C4-2B (cell line): ENCODE data around the gene U2SURP.
"Not testable (repeated sequence)": the region's sequence is repeated elsewhere in the genome, so short reads cannot be mapped to it uniquely, and the experiment has no call there.

Source experiments
- H3K27ac ChIP-seq: fragments of 450-650 bp; 2 replicates; pipeline ENCODE4 v1.5.1; 2017
- CTCF ChIP-seq: fragments of 450-650 bp; conservative IDR thresholded peaks from 2 replicates; pipeline ENCODE4 v1.5.1; 2017; ENCODE audit warnings: mild to moderate bottlenecking
- ZFX ChIP-seq: fragments of 450-650 bp; IDR thresholded peaks from 2 replicates; pipeline ENCODE4 v1.6.1; 2017

Gene U2SURP

DNA sequence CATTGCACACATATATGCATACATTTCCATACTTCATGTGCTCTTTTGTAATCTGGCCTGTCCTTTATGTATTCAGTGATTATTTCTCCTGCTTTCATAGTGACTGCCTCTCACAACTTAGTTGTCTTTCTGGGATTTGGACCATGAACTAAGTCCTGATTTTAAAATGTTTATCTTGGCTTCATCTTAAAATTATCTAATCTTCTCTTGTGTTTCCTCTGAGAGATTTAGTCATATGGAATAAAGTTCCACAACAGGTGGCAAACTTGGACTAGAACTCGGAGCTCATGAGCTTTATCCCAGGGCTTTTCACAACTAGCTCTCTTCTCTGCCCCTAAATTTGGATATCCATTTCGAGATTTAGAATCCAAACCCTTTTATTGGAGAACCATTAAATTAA, 44.3 kb downstream of the U2SURP start:
- no peak for TF ChIP-seq ZFX
- no peak overlapping the region for H3K27ac ChIP-seq

- H3K27ac ChIP-seq: not testable (repeated sequence)
Measured at GRCh38 chr3:143046075-143046474, 44.7 kb downstream of the U2SURP start.

DNA sequence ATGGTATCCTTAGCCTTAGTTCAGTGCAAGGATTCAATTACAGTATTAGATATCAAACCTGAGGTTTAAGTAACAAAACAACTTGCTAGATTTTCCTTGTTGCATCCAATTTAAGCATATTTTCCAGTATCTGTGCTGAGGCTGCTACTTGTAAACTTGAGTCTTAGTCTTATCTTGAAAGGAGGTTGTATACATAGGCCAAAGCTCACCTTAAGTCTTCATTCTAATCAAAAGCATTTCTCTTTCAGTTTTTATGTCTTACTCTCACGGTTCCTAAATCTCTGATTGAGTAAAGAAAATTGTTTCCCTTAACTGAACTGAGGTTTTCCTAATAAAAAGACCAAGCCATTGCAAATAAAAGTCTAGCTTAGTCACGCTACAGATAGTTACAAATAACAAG, 52.6 kb downstream of the U2SURP start:
- TF ChIP-seq CTCF: no peak
- TF ChIP-seq ZFX: no peak
- no peak overlapping the region for H3K27ac ChIP-seq

DNA sequence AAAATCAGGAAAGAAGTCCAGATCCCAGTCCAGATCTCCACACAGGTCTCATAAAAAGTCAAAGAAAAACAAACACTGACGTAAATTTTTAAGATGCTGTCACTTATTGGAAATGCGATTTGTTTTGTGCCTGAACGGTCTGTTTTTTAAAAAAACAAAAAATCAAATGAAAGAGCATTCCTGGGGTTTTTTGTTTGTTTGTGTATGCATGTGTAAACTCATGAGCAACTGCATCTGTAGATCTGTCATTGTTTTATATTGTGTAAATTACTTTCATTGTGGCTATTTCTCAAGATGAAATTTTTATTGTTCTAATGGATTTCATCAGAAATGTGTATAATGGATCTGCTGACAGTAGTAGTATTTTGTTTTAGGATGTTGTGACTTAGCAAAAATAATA, 55.0 kb downstream of the U2SURP start:
- TF ChIP-seq CTCF: no peak
- no peak for TF ChIP-seq ZFX
- no peak overlapping the region for H3K27ac ChIP-seq

DNA sequence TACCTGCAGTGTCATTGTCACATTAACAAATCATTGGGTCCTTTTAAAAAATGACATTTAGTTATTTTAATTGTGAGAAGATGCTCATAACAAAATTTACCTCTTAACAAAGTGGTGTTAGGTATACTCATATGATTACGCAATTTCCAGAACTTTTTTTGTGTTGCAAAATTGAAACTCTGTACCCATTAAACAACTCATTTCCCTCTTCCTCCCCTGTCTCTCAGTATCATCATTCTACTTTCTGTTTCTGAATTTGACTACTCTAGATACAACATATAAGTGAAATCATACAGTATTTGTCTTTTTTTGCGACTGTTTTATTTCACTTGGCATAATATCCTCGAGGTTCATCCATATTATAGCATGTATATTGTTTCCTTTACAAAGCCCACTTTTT, 59.5 kb downstream of the U2SURP start:
- no peak overlapping the region for H3K27ac ChIP-seq
- no peak for TF ChIP-seq ZFX
- no peak for TF ChIP-seq CTCF

DNA sequence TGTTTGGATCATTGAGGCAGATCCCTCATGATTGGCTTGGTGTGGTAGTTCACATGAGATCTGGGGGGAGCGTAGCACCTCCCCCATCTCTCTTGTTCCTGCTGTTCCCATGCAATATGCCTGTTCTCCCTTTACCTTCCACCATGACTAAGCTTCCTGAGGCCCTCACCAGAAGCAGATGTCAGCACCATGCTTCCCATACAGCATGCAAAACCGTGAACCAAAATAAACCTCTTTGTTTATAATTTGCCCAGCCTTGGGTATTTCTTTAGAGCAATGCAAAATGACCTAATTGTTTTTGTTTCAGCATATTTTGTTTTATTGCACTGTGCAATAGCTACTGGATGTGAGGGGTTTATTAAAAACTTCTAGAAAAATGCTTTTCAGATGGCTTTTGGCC, 61.6 kb downstream of the U2SURP start:
- TF ChIP-seq ZFX (no peak), CTCF (no peak)
- no peak overlapping the region for H3K27ac ChIP-seq

GRCh38 chr3:143064777-143065176, 63.4 kb downstream of the U2SURP start:
- H3K27ac ChIP-seq: no peak overlapping the region
- TF ChIP-seq ZFX (no peak), CTCF (no peak)

GRCh38 chr3:143065364-143065763, 64.0 kb downstream of the U2SURP start:
- no peak for TF ChIP-seq CTCF
- no peak for TF ChIP-seq ZFX
- no peak overlapping the region for H3K27ac ChIP-seq

- H3K27ac ChIP-seq: no peak overlapping the region
- TF ChIP-seq CTCF: no peak
- no peak for TF ChIP-seq ZFX
Measured at GRCh38 chr3:143066033-143066432, 64.7 kb downstream of the U2SURP start.
